ENCODE results near the gene GABRA5.

The GABRA5 gene

DNA sequence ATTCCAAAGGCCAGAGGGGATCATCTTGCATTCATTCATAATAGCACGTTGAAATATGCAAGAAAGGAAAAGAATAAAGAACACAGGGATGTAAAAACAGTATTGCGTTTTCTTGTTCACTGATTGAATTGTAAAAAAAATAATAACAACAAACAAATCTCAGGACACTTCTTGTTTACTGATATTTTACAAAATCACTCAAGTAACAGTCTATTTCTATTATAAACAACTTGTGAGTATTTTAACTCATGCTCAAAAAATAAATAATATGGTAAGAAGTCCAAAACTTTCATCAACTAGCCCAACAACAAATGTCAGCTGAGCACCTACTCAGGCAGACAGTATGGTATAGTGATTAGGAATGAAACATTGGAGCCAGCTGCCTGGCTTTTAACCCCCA, 101.9 kb downstream of the GABRA5 start:
- TF ChIP-seq, protein P1, sequence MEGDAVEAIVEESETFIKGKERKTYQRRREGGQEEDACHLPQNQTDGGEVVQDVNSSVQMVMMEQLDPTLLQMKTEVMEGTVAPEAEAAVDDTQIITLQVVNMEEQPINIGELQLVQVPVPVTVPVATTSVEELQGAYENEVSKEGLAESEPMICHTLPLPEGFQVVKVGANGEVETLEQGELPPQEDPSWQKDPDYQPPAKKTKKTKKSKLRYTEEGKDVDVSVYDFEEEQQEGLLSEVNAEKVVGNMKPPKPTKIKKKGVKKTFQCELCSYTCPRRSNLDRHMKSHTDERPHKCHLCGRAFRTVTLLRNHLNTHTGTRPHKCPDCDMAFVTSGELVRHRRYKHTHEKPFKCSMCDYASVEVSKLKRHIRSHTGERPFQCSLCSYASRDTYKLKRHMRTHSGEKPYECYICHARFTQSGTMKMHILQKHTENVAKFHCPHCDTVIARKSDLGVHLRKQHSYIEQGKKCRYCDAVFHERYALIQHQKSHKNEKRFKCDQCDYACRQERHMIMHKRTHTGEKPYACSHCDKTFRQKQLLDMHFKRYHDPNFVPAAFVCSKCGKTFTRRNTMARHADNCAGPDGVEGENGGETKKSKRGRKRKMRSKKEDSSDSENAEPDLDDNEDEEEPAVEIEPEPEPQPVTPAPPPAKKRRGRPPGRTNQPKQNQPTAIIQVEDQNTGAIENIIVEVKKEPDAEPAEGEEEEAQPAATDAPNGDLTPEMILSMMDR (conservative IDR thresholded peaks at IDR 0.05; ENCODE audit: low read depth, low read length) = no peak
- no peak for DNase-seq (ENCODE audit: low read depth)
- H3K4me3 ChIP-seq (ENCODE audit: low read length) = no peak overlapping the region

DNA sequence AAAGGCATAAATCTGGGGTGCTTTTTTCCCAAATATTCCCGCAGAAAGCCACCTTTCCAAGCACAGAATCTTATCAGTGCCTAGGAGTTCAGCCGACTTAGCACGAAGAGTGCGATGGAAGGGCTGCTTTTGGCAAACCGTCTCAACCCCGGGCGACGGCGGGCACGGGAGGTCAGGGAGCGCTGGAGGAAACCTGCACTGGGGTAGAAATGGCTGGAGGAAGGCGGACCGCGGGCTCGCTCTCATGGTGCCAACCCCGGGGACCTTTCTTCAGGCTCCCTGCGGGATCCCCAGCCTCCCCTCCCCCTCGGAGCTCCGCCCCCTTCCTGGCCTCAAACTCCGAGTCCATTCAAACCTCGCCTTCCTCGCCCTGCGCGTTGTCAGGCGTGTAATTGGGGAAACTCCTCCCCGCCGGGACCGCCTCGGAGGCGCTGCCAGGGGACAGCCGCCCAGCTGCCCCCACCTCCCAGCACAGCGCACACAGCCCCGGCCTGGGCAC, 103.9 kb downstream of the GABRA5 start, which contains the start of gene GABRG3:
Gene GABRG3 (plus strand): TSS at position 470 of the 499 bp plus-strand sequence.
- TF ChIP-seq, protein P1 (conservative IDR thresholded peaks at IDR 0.05; ENCODE audit: low read depth, low read length) = no peak
- DNase-seq (ENCODE audit: low read depth) = no peak
- peak within 1 kb of the TSS; percentile 37 for H3K4me3 ChIP-seq (ENCODE audit: low read length)

DNA sequence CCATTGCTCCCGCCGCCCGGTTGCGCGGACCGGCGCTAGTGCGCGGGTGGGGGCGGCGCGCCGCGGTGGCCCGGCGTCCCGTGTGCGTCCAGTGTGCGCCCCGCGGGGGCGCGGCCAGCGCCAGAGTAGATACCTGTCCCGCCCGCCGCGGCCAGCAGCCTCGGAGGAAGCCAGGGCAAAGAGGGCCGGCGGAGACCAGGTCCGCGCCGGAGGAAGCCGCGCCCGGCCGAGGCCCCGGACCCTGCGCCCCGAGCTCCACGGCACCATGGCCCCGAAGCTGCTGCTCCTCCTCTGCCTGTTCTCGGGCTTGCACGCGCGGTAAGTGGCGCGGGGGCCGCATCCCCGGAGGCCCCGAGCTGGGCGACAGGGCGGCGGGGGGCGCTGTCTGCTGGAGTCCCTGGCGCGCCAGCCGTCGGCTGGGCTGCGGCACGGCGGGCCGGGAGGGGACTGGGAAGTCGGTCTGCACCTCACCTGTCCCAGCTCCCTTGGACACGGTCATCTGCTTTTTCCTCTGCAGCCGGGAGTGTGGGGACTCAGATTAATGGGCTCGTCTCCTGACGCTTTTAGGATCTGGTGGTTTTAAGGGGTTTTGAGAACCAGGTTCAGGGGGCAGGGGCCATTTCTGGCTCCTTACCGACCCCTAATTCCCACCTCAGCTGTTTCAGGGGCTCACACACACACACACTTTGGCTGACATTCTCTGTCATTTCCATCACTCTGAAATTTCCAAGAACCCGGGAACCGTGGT, 104.6 kb downstream of the GABRA5 start:
- TF ChIP-seq, protein P1 (conservative IDR thresholded peaks at IDR 0.05; ENCODE audit: low read depth, low read length) = no peak
- DNase-seq (ENCODE audit: low read depth) = no peak
- H3K4me3 ChIP-seq (ENCODE audit: low read length) = no peak overlapping the region

DNA sequence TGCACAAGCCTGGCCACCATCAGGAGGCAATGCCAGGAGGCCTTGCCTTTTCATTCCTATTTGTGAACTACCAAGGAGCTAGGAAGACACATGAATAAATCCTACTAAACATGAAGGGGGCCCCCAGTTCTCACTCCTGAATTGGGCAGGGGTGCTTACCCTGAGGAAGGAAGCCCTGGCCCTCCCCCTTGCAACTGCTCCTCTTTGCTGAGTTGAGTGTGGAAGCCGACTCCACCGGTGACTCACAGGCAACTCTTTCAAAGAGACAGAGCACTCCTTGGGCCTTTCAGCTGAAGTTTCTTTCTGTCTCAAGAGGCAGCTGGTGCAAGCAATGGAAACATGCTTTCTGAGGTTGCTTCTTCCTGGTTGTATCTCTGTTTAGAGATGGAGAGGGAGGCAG, 105.8 kb downstream of the GABRA5 start:
- DNase-seq (ENCODE audit: low read depth) = no peak

DNA sequence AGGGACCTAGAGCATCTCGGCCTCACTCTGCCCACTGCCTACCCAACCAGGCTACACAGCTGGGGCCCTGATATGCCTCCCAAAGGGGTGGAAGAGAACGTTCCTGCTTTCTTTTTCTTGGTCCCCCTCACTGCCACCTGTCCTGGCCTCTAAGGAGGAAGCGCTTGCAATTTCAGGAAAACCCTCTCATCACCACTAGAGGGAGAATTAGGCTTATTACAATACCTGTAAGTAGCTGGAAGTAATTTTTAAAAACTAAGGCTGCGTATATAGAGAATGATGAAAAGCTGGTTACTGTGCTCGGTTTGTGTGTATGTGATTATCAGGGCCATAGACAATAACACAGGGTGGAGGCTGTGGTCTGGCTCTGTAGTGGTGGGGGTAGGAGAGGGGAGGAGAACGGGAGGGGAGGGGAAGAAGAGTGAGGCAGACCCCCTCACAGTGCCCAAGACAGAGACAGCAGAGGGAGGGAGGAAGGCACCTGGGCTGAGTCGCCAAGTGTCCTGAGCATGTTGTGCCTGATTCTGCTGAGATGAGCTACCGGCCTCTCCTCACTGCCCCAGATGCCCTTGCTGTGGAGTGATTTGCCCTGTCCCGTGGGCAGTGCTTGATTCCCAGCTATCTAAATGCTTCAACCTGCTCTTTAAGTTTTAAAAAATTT, 107.4 kb downstream of the GABRA5 start:
- DNase-seq (ENCODE audit: low read depth) = peak; percentile 6
- TF ChIP-seq, protein P1 (conservative IDR thresholded peaks at IDR 0.05; ENCODE audit: low read depth, low read length) = peak; percentile 74

More for the DNA sequence above, 105.8 kb downstream of the GABRA5 start:
- TF ChIP-seq, protein P1 (conservative IDR thresholded peaks at IDR 0.05; ENCODE audit: low read depth, low read length) = no peak
- H3K4me3 ChIP-seq (ENCODE audit: low read length) = no peak overlapping the region

DNA sequence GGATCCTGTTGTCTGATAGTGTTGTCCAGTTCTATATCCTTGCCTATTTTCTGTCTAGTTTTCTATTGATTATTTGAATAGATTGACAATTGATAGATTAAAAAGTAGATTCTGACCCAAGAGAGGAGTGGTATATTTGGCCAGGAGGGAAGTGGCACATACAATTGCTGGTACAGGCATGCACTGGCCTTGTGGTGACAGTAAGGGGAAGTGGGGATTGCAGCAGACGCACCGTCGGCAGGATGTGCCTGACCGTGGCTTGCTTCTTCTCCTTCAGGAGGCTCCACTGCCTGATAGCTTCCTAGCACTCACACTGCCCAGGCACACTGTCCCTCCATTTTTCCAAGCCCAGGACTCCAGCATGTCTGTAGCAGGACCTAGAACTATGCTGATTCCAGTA, 114.6 kb downstream of the GABRA5 start:
- DNase-seq (ENCODE audit: low read depth) = no peak
- TF ChIP-seq, protein P1 (conservative IDR thresholded peaks at IDR 0.05; ENCODE audit: low read depth, low read length) = no peak
- H3K4me3 ChIP-seq (ENCODE audit: low read length) = no peak overlapping the region

More for the DNA sequence above, 107.4 kb downstream of the GABRA5 start:
- H3K4me3 ChIP-seq (ENCODE audit: low read length) = no peak overlapping the region

Measured in retinal pigment epithelial cell (primary cell).